H1 (cell line): ENCODE data around the gene NGFR. TPM values are rescaled to one million over a fixed set of nuclear protein-coding genes. Genes with fewer than 3 reads are reported as not detected.

Source experiments
- CTCF ChIA-PET: fragments of 300-600 bp; sonication (Branson Sonifier 250); formaldehyde crosslinking; loops from one replicate; lab custom pipeline; 2021; ENCODE audit not compliant: partially characterized antibody; lab: Charles Lee
- POLR2A ChIA-PET: fragments of 300-600 bp; sonication (Branson Sonifier 250); formaldehyde crosslinking; loops from one replicate; lab custom pipeline; 2021; ENCODE audit warnings: inconsistent platforms; ENCODE audit not compliant: partially characterized antibody; lab: Charles Lee
- DNase-seq, 2 experiments: peaks; one replicate each; pipeline versions ENCODE4 v3.0.0 to v3.0.0-alpha.2; 2010 to 2022; ENCODE audit warnings: low spot score in 2 of 2, low read depth in 1 of 2, mixed read lengths in 1 of 2
- FAIRE-seq: peaks from 2 replicates; lab custom pipeline; 2011; peaks lifted over from hg19 to GRCh38; lab: Jason Lieb, UNC
- H2AFZ ChIP-seq: 2 replicates; pipeline ENCODE4 v1.8.1; 2012; ENCODE audit warnings: low read length, inconsistent platforms
- H2AK5ac ChIP-seq: 2 replicates; pipeline ENCODE4 v1.6.1; 2013; ENCODE audit warnings: low read depth, low read length
- H2BK120ac ChIP-seq: replicated peaks from 2 replicates; pipeline ENCODE3; 2013; ENCODE audit warnings: low read depth, low read length, inconsistent platforms
- H2BK12ac ChIP-seq: 2 replicates; pipeline ENCODE4 v1.6.1; 2013; ENCODE audit warnings: low read depth, low read length
- H2BK15ac ChIP-seq: 2 replicates; pipeline ENCODE4 v1.6.1; 2013; ENCODE audit warnings: low read length
- H2BK20ac ChIP-seq: 2 replicates; pipeline ENCODE4 v1.6.1; 2013; ENCODE audit warnings: low read length
- H2BK5ac ChIP-seq: 2 replicates; pipeline ENCODE4 v1.6.1; 2013; ENCODE audit warnings: low read depth, low read length
- H3K14ac ChIP-seq: 2 replicates; pipeline ENCODE4 v1.6.1; 2013; ENCODE audit warnings: inconsistent platforms; ENCODE audit not compliant: insufficient read length
- H3K18ac ChIP-seq: 2 replicates; pipeline ENCODE4 v1.6.1; 2013; ENCODE audit warnings: low read length; ENCODE audit errors: extremely low read depth
- H3K23ac ChIP-seq: 2 replicates; pipeline ENCODE4 v1.6.1; 2013; ENCODE audit warnings: inconsistent platforms; ENCODE audit not compliant: insufficient read length
- H3K23me2 ChIP-seq: 2 replicates; pipeline ENCODE4 v1.6.1; 2013; ENCODE audit warnings: low read depth, low read length
- H3K27ac ChIP-seq: 2 replicates; pipeline ENCODE4 v1.6.1; 2011; ENCODE audit warnings: low read depth, low read length, inconsistent platforms
- H3K27me3 ChIP-seq, 4 experiments: replicated peaks in 1 of 4; 1 replicate in 1 of 4; 2 replicates in 3 of 4; pipeline versions ENCODE4 v1.6.1 to v1.8.1; 2011 to 2013; ENCODE audit warnings: low read length in 3 of 4, mild to moderate bottlenecking in 3 of 4, inconsistent platforms in 2 of 4, mixed read lengths in 2 of 4, moderate library complexity in 1 of 4; ENCODE audit not compliant: control insufficient read depth in 3 of 4, insufficient read depth in 3 of 4; ENCODE audit errors: extremely low read depth in 1 of 4
- H3K36me3 ChIP-seq, 4 experiments: 2 replicates each; pipeline versions ENCODE4 v1.6.1 to v1.8.1; 2011 to 2013; ENCODE audit warnings: mild to moderate bottlenecking in 4 of 4, low read length in 3 of 4, moderate library complexity in 2 of 4, control low read depth in 1 of 4, inconsistent platforms in 1 of 4; ENCODE audit not compliant: insufficient read depth in 4 of 4, control insufficient read depth in 2 of 4
- H3K4ac ChIP-seq: replicated peaks from 2 replicates; pipeline ENCODE3; 2013; ENCODE audit warnings: low read length, low read depth, mixed read lengths, inconsistent platforms; ENCODE audit not compliant: insufficient read length
- H3K4me1 ChIP-seq, 4 experiments: replicated peaks in 1 of 4; 1 replicate in 1 of 4; 2 replicates in 3 of 4; pipeline versions ENCODE4 v1.6.1 to v1.8.1; 2011 to 2013; ENCODE audit warnings: low read length in 3 of 4, inconsistent platforms in 2 of 4, mixed read lengths in 1 of 4; ENCODE audit not compliant: insufficient read depth in 4 of 4, control insufficient read depth in 3 of 4
- H3K4me2 ChIP-seq, 2 experiments: 2 replicates each; pipeline versions ENCODE4 v1.6.1 to v1.8.1; 2011 to 2013; ENCODE audit warnings: low read depth in 2 of 2, low read length in 2 of 2, control low read depth in 1 of 2, inconsistent platforms in 1 of 2, mild to moderate bottlenecking in 1 of 2; ENCODE audit not compliant: insufficient read depth in 1 of 2
- H3K4me3 ChIP-seq, 4 experiments: fragments of 200-600, 300-600 bp in 1 of 4; sonication (generic), shearing (Covaris generic), sonication (Bioruptor Twin) in 1 of 4; 2 replicates each; pipeline versions ENCODE4 v1.5.1 to v1.8.1; 2011 to 2016; ENCODE audit warnings: low read length in 4 of 4, low read depth in 3 of 4, control low read depth in 2 of 4, inconsistent platforms in 2 of 4, mild to moderate bottlenecking in 2 of 4, mixed read lengths in 1 of 4, moderate library complexity in 1 of 4; ENCODE audit not compliant: insufficient read depth in 2 of 4; ENCODE audit errors: extremely low read depth in 1 of 4
- H3K56ac ChIP-seq: replicated peaks from 2 replicates; pipeline ENCODE3; 2013; ENCODE audit warnings: low read depth, mild to moderate bottlenecking, mixed read lengths, low read length, inconsistent platforms; ENCODE audit not compliant: insufficient read length
- H3K79me1 ChIP-seq: 2 replicates; pipeline ENCODE4 v1.6.1; 2013; ENCODE audit warnings: low read depth, low read length, control low read depth
- H3K79me2 ChIP-seq, 2 experiments: 2 replicates each; pipeline versions ENCODE4 v1.6.1 to v1.8.1; 2012 to 2013; ENCODE audit warnings: low read length in 2 of 2, mild to moderate bottlenecking in 2 of 2, inconsistent platforms in 1 of 2; ENCODE audit not compliant: insufficient read depth in 2 of 2, control insufficient read depth in 1 of 2
- H3K9ac ChIP-seq, 4 experiments: replicated peaks in 1 of 4; 1 replicate in 1 of 4; 2 replicates in 3 of 4; pipeline versions ENCODE4 v1.6.1 to v1.8.1; 2011 to 2013; ENCODE audit warnings: low read depth in 3 of 4, low read length in 3 of 4, control low read depth in 2 of 4, mild to moderate bottlenecking in 2 of 4, moderate library complexity in 2 of 4, inconsistent platforms in 1 of 4; ENCODE audit errors: extremely low read depth in 1 of 4
- H3K9me3 ChIP-seq, 2 experiments: 2 replicates each; pipeline versions ENCODE4 v1.6.1 to v1.8.1; 2012 to 2013; ENCODE audit warnings: mild to moderate bottlenecking in 2 of 2, moderate library complexity in 2 of 2, control low read depth in 1 of 2, inconsistent platforms in 1 of 2, low read depth in 1 of 2, low read length in 1 of 2, mixed read lengths in 1 of 2; ENCODE audit not compliant: insufficient read depth in 2 of 2
- H4K20me1 ChIP-seq, 2 experiments: replicated peaks in 1 of 2; 2 replicates each; pipeline versions ENCODE3 to v1.8.1; 2011 to 2013; ENCODE audit warnings: inconsistent platforms in 2 of 2, low read length in 2 of 2, mild to moderate bottlenecking in 1 of 2; ENCODE audit not compliant: insufficient read depth in 2 of 2, control insufficient read depth in 1 of 2
- H4K5ac ChIP-seq: 2 replicates; pipeline ENCODE4 v1.6.1; 2013; ENCODE audit warnings: low read length, low read depth, mixed read lengths, inconsistent platforms; ENCODE audit not compliant: insufficient read length
- H4K8ac ChIP-seq: 2 replicates; pipeline ENCODE4 v1.8.0; 2013; ENCODE audit warnings: mild to moderate bottlenecking, moderate library complexity, low read length, inconsistent platforms; ENCODE audit not compliant: insufficient read depth; ENCODE audit errors: extremely low read depth
- H4K91ac ChIP-seq: replicated peaks from 2 replicates; pipeline ENCODE3; 2013; ENCODE audit warnings: low read length, mixed read lengths, inconsistent platforms; ENCODE audit not compliant: insufficient read length
- CTBP2 ChIP-seq: IDR thresholded peaks from 2 replicates; pipeline ENCODE4 v1.7.0; 2011; ENCODE audit warnings: borderline replicate concordance, mild to moderate bottlenecking, moderate library complexity, mixed read lengths, low read length; ENCODE audit not compliant: insufficient read depth, insufficient read length
- EZH2 ChIP-seq: fragments of 200-600 bp; sonication (generic); IDR thresholded peaks from 2 replicates; pipeline ENCODE4 v1.7.1; 2012; ENCODE audit warnings: low read depth, mild to moderate bottlenecking, moderate library complexity, low read length, inconsistent platforms; ENCODE audit not compliant: severe bottlenecking
- JUN ChIP-seq: IDR thresholded peaks from 2 replicates; pipeline ENCODE4 v1.6.1; 2011; ENCODE audit warnings: low read depth, mild to moderate bottlenecking, improper control_type of control experiment, low read length
- KDM4A ChIP-seq: IDR thresholded peaks from one replicate; pipeline ENCODE4 v1.7.1; 2012; ENCODE audit warnings: low read depth, mild to moderate bottlenecking, moderate library complexity, low read length, inconsistent platforms; ENCODE audit not compliant: severe bottlenecking
- POLR2AphosphoS5 ChIP-seq: IDR thresholded peaks from 2 replicates; pipeline ENCODE4 v1.6.1; 2011; ENCODE audit warnings: low read depth, low read length
- SIN3A ChIP-seq, 2 experiments: IDR thresholded peaks in 1 of 2; conservative IDR thresholded peaks in 1 of 2; 2 replicates each; pipeline ENCODE4 v1.6.1; 2011 to 2012; ENCODE audit warnings: low read length in 2 of 2, improper control_type of control experiment in 1 of 2, low read depth in 1 of 2, mild to moderate bottlenecking in 1 of 2
- SIRT6 ChIP-seq: IDR thresholded peaks from one replicate; pipeline ENCODE4 v1.7.1; 2012; ENCODE audit warnings: low read length, inconsistent platforms
- SUZ12 ChIP-seq: fragments of 200-600 bp; sonication (generic); IDR thresholded peaks from 2 replicates; pipeline ENCODE4 v1.6.1; 2012; ENCODE audit warnings: mild to moderate bottlenecking, inconsistent platforms, low read length, moderate library complexity, mixed read lengths
- TBP ChIP-seq: IDR thresholded peaks from 2 replicates; pipeline ENCODE4 v1.6.1; 2011; ENCODE audit warnings: low read depth, low read length, improper control_type of control experiment
- WGBS, 2 experiments: shearing (Covaris generic) in 1 of 2; methylation state at CpG; one replicate each; pipeline versions ENCODE4 v1.1.6 to v1.1.7; 2013 to 2015; ENCODE audit warnings: low lambda C conversion rate in 2 of 2, mixed read lengths in 2 of 2, inconsistent platforms in 1 of 2, low coverage in 1 of 2, missing lambda C conversion rate in 1 of 2; ENCODE audit not compliant: insufficient replicate concordance in 2 of 2, insufficient coverage in 1 of 2, insufficient read length in 1 of 2; ENCODE audit errors: extremely low coverage in 1 of 2, missing lambda C conversion rate in 1 of 2; 5-methylcytosine and 5-hydroxymethylcytosine counted together
- polyA plus RNA-seq, 7 experiments: library from polyadenylated mRNA; depleted of rRNA in 3 of 7; stranded (reverse) in 5 of 7; unstranded in 2 of 7; fragments of >200 nt in 5 of 7; fragments of 200-250 nt in 2 of 7; gene quantifications; 1 replicate in 5 of 7; 2 replicates in 1 of 7; 4 replicates in 1 of 7; pipeline versions ENCODE4 v1.2.1 to v1.2.3, GENCODE V29; 2011 to 2013; ENCODE audit warnings: missing spikeins in 2 of 7, mixed read lengths in 2 of 7
- total RNA-seq: library from RNA; stranded (reverse); fragmentation: NEBNext Ultra II Directional; extraction: Animal tissue kit (Norgen Biotek cat#: 25700); gene quantifications from 2 replicates; pipeline ENCODE4 v1.2.1, GENCODE V29; 2021

Gene NGFR
- total and polyA plus RNA-seq, 2 of the 8 experiments (the other 6 are each of a cell fraction or from before 2014, with no cell fraction given): 8.1 to 10.3 TPM

DNA sequence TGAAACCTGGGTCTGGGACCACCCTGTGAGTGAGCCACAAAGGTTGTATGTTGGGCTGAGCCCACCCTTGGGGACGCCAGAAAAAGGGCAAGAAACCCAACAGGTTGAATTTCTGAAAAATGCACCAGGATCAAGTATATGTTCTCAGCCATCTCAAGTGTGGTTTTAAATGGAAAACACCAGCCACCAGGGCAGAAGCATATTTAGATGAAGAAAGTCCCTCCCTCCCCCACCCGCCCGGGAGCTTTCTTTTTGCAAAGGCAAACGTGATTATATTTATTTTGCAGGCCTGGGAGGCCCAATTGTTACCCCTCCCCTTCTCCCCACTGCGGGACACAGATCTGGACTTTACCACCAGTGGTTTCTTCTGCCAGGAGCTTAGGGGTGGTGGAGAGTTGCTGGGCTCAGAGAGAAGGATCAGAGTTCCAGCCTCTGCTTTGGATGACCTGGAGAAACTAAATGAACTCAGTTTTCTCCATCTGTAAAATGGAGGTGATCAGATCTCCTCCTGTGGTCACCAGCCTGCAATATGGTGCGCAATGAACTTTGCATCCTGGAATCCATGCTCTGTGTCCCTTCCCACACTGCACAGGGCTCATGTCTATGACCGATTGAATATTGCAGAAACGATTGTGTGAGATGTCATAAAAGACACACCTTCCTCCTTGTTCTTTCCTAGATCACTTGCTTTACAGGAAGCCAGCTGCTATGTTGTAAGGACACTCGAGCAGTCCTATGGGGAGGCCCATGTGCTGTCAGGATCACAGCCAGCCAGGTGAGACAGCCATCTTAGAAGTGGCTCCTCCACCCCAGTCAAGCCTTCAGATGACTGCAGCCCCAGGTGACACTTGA is 21.0 kb upstream of the NGFR start:
- H4K91ac ChIP-seq: no peak overlapping the region
- no peak overlapping the region for H3K23ac ChIP-seq
- no peak for DNase-seq
- no peak overlapping the region for H2AK5ac ChIP-seq
- no peaks in the 10 kb centered on the region for H3K79me1 ChIP-seq
- H3K4me2 ChIP-seq: no peak overlapping the region
- TF ChIP-seq KDM4A (no peak), SIRT6 (no peak), CTBP2 (no peak), JUN (no peak), TBP (no peak), SUZ12 (no peak), EZH2 (no peak), POLR2AphosphoS5 (no peak), SIN3A (conservative IDR thresholded peaks at IDR 0.05 in 1 of 2, IDR thresholded peaks at IDR 0.05 in 1 of 2; ENCODE audit: low read depth in 1 of 2, low read length in 2 of 2) (no peak)
- TF ChIP-seq, all 59 proteins: peak for 0
- no peak overlapping the region for H3K4ac ChIP-seq
- no peak for FAIRE-seq
- H3K56ac ChIP-seq: no peak overlapping the region
- WGBS, 2 experiments: 85% methylated on average over 9 of the region's 9 CpGs; no CpG with 5 or more reads in 1 of the 2 experiments
- H2BK20ac ChIP-seq: no peak overlapping the region
- no peak overlapping the region for H2BK120ac ChIP-seq
- H3K18ac ChIP-seq: no peak overlapping the region
- no peak overlapping the region for H4K8ac ChIP-seq
- no peaks in the 10 kb centered on the region for H3K36me3 ChIP-seq
- no peak overlapping the region for H2BK15ac ChIP-seq
- no peaks in the 10 kb centered on the region for H3K79me2 ChIP-seq
- H2AFZ ChIP-seq: no peak overlapping the region
- H2BK5ac ChIP-seq: no peak overlapping the region
- peaks cover 3 to 31% (median 29%) of the 10 kb centered on the region in 4 experiments for H3K27me3 ChIP-seq
- H3K4me1 ChIP-seq: peaks cover 7 to 16% (median 12%) of the 10 kb centered on the region in 4 experiments
- peaks cover 11% of the 10 kb centered on the region for H3K23me2 ChIP-seq
- H4K20me1 ChIP-seq: no peaks in the 10 kb centered on the region
- ChIA-PET CTCF (interaction anchor here (1.0 to 5.6 kb wide), 5 partner anchors 13 to 83 kb away, joined by 3 to 24 read pairs (median 4); no protein-coding TSS in a partner anchor), POLR2A (no interaction called here)
- no peak overlapping the region for H3K4me3 ChIP-seq
- H3K14ac ChIP-seq: no peak overlapping the region
- H4K5ac ChIP-seq: no peak overlapping the region
- H3K9ac ChIP-seq: no peak overlapping the region
- H3K9me3 ChIP-seq: peaks cover 0 to 3% of the 10 kb centered on the region in 2 experiments; a peak in 1 of 4 replicates
- no peak overlapping the region for H2BK12ac ChIP-seq
- H3K27ac ChIP-seq: no peak overlapping the region
